Skin epidermis (tissue), 12 donors: ENCODE data around the gene LAMC2.

Experiments
- H3K27ac ChIP-seq, 21 experiments: fragments of 200-600 bp; sonication (generic) in 11 of 21; one replicate each; pipeline ENCODE4 v1.5.0; 2020; ENCODE audit warnings: mild to moderate bottlenecking in 3 of 21, inconsistent platforms in 2 of 21, moderate library complexity in 2 of 21
- H3K4me3 ChIP-seq, 7 experiments: fragments of 200-600 bp; sonication (generic) in 2 of 7; one replicate each; pipeline ENCODE4 v1.5.0; 2020; ENCODE audit warnings: inconsistent platforms in 2 of 7, mild to moderate bottlenecking in 2 of 7, moderate library complexity in 1 of 7

LAMC2 gene

DNA sequence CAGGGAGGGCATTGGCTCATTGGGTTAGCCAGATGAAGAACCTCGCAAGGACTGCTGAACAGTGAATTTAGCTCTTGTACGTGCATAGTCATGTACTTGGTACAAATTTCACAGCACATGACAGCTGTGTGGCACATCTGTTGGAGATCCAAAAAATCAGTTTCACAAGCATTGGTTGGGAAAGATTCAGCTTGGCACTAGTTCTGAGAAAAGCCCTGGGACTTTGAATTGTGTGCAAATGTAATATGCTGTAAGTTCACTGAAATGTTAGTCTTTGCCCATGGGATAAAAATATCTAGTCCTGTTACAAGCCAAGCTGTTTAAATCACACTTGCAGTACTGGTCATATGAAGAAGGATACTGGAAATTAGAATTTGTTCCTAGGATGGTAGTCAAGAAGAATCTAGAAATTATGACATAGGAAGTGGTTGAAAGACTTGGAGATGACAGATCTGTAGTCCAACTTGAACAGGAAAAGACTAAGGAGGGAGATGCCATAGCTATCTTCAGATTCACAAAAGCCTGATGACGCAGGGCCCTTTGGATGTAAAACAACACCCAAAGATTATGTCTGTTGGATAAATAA is 19.2 kb downstream of the LAMC2 start:
- H3K4me3 ChIP-seq = no peak overlapping the region
- peak overlapping the region in 11 of 21 experiments; percentile 5 to 60 (median 32) for H3K27ac ChIP-seq

DNA sequence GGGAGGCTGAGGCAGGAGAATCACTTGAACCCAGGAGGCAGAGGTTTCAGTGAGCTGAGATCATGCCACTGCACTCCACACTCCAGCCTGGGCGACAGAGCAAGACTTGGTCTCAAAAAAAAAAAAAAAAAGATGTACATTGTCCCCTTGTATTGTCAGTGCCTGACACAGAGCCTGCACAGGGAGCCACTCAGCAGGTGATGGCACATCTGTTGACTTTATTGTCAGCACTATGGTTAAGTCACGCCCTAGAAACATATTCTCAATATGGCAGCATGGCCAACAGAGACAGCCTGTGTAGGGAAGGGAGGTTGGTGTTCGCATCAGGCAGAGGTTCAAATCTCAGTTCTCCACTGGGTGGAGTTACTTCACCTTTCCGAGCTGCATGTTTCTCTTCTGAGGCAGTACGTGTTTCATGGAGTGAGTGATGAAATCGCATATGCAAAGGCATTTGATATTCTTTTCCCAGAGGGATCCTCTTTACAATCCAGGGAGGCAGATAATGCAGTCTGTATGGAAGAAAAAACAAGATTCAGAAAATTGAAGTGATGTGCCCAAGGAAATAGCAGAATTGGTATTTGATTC is 20.6 kb downstream of the LAMC2 start:
- peak overlapping the region in 3 of 21 experiments; percentile 9 to 32 (median 25) for H3K27ac ChIP-seq
- no peak overlapping the region for H3K4me3 ChIP-seq

DNA sequence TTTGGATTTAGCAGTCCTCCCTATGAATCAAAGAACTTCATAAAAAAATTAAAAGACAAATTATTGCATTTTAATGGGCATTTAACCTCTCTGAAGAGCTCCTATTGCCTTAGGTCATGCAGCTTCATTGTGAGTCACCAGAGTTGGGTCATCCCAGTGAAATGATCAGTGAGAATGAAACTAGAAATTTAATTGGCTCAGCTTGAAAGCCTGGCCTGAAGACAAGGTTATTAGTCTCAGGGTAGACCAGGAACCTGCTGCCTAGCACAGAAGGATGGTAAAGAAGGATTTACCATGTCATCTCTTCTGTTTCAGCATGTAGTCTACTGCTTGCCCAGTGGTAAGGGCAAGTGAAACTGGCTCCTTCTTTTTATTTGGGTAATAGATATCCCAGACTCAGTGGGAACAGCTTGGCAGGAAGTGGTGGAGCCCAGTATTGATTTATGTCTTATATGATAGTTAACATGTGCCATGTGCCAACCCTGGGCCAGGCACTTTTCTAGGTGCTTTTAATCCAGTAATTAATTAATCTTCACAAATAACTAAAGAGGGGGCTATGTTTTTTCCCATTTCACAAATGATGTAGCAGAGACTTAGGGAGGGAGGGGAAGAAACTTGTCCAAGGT is 23.6 kb downstream of the LAMC2 start:
- no peak overlapping the region for H3K4me3 ChIP-seq
- peak overlapping the region in 1 of 21 experiments; percentile 18 for H3K27ac ChIP-seq

DNA sequence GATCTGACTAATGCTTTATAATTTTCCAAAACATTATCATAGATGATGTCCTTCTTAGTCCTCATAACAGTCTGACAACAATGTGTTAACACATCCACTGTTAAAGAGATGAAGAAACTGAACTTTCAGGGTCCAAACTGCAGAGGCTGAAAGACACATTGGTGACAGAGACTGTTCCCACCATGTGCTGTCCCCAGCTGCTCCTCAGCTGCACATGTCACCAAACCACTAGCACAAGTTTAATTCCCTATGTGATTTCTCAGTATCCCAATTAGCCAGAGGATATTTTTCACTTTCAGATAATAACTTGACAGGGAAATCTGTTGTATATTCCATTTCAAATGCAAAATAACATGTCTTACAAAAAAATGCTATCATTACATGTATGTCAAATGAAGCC is 24.6 kb downstream of the LAMC2 start:
- Histone ChIP-seq H3K27ac (no peak overlapping the region), H3K4me3 (no peak overlapping the region)

DNA sequence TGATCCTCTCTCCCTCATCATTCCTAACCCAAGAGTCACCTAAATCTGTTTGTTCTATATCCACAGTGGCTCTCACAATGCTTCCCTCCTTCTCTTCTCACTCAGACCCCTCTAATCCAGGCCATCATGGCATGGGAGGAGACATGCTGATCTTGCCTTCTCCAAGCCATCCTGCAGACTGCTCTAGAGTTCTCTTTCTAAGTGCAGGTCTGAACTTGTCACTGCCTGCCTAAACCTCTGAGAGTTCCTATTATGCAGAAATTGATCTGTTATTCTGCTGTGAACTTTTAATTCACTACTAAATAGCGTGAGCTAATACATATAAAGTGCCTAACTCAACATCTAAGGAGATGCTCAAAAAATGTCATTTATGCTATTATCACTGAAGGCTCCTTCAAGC is 26.8 kb downstream of the LAMC2 start:
- H3K27ac ChIP-seq = no peak overlapping the region
- no peak overlapping the region for H3K4me3 ChIP-seq

DNA sequence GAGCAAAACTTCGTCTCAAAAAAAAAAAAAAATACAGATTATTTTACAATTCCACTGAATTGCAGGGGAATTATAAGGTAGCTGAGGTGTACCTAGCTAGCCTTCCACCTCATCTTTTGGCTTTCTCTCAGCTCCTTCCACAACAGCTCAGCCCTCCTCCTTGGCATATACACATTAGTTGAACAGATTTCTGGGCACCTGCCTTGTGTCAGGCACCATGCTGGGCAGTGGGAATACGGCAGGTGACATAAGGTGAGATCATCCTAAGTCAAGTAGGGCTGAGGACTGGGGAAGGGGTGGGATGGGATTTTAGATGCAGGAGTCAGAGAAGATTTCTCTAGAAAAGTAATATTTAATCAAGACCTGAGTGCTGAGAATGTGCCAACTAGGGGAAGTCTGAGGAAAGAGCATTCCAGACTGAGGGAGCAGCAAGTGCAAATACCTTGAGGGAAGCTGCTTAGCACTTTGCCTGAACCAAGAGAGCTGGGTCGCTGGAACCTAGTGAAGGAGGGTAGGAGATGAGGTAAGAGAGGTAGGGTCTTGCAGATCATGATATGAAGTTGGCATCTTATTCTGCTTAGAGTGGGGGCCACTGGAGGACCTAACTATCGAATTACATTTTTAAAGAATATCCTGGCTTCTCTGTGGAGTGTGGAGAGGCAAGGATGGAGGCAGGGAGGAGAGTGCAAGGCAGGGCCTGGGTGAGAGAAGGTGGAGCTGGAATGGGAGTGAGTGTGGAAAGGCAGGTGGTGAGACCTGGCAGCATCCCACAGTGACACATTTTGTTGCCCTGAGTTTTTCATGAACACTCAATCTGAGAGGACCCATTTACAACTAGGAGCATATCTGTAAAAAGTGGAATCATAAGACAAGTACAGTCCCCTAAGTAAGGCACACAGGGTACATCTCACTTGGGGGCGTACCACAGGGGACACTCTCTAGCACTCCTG is 28.2 kb downstream of the LAMC2 start:
- H3K4me3 ChIP-seq = no peak overlapping the region
- H3K27ac ChIP-seq = no peak overlapping the region

DNA sequence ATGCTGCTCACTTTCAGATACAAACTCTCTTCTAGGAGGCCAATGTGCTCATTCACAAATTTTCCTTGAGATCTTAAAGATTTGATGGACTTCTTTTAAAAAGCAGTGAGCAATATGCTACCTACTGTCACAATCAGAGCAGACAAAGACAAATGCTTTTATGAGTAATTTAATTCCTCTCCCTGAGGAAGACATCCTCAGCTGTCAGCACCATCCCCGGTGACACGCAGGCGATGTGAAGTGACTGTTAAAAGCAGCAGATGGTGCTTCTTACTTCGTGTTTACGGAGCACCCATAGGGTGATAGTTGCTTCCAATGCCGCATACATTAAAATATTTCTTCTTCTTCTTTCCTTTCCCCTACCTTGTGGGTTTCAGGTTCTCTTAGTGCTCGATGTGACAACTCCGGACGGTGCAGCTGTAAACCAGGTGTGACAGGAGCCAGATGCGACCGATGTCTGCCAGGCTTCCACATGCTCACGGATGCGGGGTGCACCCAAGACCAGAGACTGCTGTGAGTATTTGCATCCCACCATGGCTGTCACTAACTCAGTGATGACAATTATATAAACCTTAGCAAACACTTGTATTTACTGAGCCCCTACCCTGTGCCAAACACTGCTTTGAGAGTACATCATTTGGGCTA is 29.1 kb downstream of the LAMC2 start:
- H3K27ac ChIP-seq = no peak overlapping the region
- no peak overlapping the region for H3K4me3 ChIP-seq

DNA sequence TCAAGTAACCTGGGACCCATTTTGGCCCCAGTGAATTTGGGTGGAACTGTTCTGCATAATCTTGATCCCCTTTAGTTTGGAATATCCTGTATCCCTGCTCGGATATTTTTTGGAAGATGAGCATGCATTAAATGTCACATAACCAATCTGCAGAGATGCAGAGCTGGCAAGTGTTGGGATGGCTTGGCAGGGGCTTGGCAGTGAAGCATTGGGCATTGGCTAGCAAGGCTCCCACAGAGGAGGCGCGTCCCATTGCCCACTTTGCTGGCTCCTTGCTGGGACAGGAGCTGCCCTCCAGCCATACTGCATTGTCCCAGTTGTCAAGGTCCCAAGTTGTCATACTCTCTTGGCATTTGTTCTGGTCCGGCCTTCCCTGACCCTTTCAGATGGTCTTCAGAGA is 29.9 kb downstream of the LAMC2 start:
- Histone ChIP-seq H3K27ac (no peak overlapping the region), H3K4me3 (no peak overlapping the region)

DNA sequence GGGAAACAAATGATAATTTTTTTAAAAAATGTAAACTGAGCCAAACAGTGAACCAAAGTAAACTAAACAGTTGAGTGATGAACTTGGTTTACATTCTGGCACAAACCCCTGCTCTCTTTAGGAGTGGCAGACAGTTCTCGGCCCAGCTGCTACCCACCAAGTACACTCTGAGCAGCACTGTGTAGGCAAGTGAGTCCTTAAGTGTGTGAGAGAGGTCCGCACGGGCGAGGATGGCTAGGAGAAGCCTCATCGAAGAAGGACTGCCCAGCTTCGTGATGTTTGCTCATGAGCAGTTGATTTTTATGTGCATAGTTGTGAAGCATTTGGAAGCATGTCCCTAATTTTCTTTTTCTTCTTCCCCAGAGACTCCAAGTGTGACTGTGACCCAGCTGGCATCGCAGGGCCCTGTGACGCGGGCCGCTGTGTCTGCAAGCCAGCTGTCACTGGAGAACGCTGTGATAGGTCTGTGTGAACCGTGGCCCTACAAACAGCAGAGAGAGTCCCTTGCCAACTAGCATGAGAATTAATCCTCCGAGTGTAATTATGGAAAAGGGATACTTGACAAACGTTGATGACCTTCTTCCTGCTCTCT is 32.1 kb downstream of the LAMC2 start:
- H3K27ac ChIP-seq = peak overlapping the region in 8 of 21 experiments; percentile 2 to 77 (median 48)
- H3K4me3 ChIP-seq = no peak overlapping the region

DNA sequence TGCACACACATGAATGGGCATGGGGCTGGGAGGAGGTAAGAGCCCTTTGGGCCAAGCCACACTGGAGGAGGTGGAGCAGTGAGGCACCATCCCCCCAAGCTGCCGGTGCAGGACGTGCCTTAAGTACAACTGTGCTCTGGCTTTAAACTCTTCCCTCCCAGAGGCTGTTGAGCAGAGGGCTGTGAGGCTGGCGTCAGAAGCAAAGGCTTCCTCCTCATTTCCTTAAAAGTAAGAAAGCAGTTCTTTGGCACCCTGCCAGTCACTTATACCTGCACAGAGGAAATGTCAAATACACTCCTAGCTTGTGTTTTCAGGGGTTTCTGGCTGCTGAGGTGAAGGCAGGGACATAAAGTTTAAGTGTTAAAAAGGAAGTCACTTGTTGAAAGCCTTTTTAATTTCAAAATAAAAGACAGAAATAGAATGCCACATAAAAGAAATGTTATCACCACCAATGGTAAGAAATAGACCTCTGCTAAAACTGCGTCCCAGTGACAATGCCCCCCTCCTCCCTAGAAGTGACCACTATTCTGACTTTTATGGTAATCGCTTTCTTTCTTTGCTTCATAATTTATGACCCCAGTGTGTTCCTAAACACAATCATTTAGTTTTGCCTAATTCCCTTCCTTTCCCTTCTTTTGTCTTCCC is 33.0 kb downstream of the LAMC2 start:
- Histone ChIP-seq H3K27ac (peak overlapping the region in 9 of 21 experiments; percentile 17 to 77 (median 28)), H3K4me3 (no peak overlapping the region)

DNA sequence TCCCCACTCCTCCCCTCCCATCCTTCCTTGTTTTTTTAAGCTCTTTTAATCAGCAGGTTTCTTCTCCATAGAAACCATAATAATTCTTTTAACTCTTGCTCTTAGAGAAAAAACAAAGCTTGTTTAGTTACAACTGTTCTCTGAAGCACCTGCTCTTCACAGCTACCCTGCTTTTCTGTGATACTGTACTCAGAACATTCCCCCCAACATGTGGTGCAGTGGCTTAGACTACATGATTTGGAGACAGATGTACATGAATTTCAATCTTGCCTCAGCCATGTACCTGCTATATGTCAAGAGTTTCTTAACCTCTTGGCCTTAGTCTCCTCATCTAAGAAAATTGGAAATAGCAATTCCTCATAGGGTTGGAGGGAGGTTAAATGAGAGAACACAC is 33.5 kb downstream of the LAMC2 start:
- peak overlapping the region in 4 of 21 experiments; percentile 0 to 77 (median 42) for H3K27ac ChIP-seq

DNA sequence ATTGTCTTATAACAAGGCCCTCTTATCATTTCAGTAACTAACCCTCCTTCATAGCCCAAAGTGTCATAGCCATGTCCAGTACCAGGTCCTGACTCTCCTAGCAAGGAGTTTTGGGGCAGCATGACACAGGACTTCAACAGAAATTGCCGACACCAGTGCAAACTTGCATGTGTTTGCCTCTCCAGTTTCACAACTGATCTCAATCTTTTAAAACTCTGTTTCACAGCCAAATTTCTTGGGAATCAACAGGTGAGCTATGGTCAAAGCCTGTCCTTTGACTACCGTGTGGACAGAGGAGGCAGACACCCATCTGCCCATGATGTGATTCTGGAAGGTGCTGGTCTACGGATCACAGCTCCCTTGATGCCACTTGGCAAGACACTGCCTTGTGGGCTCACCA is 36.8 kb downstream of the LAMC2 start:
- H3K4me3 ChIP-seq = no peak overlapping the region
- no peak overlapping the region for H3K27ac ChIP-seq

More for the DNA sequence above, 33.5 kb downstream of the LAMC2 start:
- no peak overlapping the region for H3K4me3 ChIP-seq

DNA sequence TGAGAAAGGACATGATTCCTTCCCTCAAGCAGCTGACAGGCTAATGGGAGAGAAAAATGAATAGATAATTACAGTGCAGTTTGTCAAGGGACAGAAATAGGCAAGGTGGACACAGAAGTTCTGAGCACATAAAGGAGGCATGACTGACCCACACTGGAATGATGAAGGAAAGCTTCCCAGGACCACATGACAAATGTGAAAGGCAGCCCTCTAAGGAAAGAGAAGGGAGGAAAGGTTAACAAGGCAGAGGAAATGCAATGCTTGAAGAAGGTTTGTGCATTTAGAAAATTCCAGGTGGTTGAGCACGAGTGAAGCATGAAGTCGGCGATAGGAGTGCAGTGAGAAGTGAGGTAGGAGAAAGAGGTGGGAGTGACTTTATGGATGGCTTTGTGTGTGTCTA is 37.4 kb downstream of the LAMC2 start:
- Histone ChIP-seq H3K4me3 (no peak overlapping the region), H3K27ac (no peak overlapping the region)

DNA sequence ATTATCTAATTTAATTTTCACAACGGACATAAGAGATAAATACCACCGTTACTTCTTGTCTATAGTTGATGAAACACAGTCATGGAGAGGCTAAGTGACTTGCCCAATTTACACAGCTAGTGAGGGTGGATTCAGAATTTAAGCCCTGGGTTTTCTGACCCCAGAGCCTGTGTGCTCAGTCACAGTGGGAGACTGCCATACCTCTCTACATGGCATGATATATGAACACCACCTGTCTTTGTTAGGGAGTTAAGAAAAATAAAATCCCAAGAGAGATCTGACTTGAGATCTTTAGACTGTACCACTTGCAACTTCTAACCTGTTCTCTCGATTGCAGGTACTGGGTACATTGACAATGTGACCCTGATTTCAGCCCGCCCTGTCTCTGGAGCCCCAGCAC is 40.3 kb downstream of the LAMC2 start:
- no peak overlapping the region for H3K27ac ChIP-seq
- H3K4me3 ChIP-seq = no peak overlapping the region

DNA sequence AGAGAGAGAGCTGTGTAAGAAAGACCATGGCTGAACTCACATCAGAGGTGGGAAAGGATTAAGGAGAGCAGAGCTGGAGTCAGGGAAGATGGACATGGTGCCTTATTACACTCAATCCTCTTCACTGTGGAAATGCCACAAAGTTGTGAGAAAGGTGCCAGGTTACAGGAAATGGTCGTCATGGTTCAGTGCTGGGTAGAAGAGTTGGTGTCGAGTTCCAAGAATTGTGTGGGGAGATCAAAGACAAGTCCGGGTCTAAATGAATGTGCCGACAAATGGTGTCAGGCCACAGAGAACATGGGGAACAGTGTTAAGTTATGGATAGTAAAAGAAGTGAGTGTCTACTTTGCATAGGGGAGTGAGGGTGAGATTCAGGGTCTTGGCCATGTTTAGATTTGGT is 40.9 kb downstream of the LAMC2 start:
- Histone ChIP-seq H3K27ac (no peak overlapping the region), H3K4me3 (no peak overlapping the region)

DNA sequence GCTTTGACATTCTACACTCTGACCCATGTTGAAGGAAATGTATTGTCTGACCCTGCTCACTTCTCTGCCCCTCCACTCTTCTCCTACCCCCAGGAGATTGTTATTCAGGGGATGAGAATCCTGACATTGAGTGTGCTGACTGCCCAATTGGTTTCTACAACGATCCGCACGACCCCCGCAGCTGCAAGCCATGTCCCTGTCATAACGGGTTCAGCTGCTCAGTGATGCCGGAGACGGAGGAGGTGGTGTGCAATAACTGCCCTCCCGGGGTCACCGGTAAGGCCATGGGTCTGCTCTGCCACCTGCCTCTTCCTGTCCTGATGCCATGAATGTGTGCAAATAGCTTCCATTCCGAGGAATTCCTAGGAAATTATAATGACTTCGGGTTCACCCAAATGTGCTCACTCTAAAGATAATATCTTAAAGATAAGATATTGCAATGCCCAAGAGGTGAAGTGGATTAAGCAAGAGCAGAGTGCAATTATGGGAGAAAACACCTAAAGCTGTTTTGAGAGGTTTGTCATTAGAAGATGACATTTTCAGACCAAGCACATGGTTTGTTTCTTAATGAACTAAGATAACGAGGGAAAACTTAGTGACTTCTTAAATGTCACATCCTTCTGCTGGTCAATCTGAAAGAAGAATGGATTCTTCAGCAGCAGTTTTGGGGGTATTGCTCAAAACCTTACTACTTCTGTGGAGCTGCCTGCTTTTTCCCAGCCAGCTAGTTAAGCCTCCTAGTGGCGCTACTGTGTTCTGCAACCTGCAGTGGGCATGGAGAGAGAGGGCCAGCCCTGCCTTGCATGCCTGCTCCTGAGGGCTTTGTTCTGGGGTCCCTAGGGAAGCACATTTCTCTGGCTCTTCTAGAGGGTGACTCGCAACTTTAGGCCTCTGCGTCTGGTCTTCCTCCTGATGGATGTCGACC is 41.6 kb downstream of the LAMC2 start:
- Histone ChIP-seq H3K4me3 (no peak overlapping the region), H3K27ac (no peak overlapping the region)

DNA sequence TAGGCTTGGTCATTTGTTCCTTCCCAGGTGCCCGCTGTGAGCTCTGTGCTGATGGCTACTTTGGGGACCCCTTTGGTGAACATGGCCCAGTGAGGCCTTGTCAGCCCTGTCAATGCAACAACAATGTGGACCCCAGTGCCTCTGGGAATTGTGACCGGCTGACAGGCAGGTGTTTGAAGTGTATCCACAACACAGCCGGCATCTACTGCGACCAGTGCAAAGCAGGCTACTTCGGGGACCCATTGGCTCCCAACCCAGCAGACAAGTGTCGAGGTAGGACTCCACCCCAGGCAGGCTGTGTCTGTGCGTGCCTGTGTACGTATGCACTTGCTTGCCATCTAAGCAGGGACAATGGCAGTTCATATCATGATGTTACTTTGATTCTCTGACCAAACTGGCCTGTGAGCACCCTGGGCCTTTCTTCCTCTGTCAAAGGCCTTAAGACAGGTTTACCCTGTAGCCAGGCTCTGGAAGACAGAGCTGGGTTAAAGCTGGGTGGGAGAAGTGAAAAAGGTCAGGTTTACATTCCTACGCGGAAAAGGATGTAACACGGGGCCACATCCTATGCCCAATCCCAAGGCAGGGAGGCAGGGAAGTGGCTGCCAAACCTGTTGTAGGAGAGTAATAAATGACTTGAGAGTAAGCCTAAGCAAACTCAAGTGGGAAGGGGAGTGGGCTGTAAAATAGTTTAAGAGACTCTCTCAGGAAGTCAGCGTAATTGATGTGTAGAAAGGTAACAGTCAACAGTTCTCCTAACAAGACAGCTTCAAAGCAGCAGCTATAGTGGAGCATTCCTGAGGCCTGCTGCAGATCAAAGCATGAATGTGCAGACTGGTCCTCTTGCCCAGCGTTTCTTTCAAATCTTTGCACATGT is 42.5 kb downstream of the LAMC2 start:
- no peak overlapping the region for H3K4me3 ChIP-seq
- no peak overlapping the region for H3K27ac ChIP-seq
